GM15510 (cell line): ENCODE results near the gene ADRB2.

Experiments used
- POLR2A ChIP-seq: IDR thresholded peaks from 3 replicates; pipeline ENCODE4 v1.6.1; 2011; ENCODE audit warnings: borderline replicate concordance; ENCODE audit not compliant: insufficient read length; ENCODE audit errors: extremely low read depth

The ADRB2 gene

DNA sequence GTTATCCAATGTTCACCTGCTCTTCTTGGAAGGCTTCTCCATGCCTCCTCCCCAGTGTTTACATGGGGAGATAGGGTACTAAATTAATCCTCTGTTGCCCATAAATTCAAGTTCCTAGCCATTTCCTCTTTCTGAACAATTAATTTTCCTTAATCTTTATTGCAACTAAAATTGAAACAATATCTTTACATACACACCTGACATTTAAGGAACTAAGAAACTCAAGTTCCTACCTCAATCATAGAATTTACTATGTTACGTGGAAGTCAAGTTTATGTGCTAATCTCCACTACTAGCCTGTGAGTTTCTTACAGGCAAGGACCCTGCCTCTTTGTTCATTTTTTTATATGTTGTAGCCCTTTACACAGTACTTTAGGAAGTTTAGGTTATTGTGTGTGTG, 10.1 kb upstream of the ADRB2 start:
- TF ChIP-seq POLR2A, result no peak

DNA sequence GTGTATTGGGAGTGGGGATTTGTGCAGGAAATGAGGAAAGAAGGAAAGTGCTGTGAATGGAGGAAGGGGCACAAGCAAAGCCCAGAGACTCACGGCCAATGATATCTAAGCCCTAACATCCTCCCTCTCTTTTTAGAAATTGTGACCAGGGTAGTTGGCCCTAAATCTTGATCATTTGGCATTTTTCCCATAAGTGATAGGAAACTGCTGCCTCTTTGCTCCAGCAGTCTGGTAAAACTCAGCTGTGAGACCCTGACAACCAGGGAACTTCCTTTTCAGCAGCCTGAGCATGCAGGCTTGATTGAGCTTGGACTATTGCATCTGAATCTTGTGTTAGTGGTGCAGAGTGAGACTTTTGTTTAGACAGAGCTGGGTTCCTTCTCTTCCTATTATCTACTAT, 9.6 kb upstream of the ADRB2 start:
- no peak for TF ChIP-seq POLR2A

DNA sequence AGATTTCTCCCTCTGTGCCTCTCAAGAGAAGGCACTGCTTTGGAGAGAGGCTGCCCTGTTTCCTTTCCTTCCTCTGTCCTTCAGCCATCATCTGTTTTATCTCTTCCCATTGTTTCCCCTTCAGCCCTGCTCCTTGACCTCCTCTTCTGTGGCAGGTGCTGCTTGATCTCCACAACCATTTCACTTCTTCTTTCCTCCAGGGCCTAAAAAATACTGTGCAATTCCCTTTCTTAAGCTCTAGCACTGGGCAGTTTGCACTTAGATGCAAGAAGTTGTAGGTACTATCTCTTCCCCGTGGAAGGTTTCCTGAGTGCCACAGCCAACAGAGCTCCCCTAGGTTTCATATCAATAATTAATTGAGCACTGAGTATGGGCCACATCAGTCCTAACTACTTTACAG, 8.8 kb upstream of the ADRB2 start:
- no peak for TF ChIP-seq POLR2A

DNA sequence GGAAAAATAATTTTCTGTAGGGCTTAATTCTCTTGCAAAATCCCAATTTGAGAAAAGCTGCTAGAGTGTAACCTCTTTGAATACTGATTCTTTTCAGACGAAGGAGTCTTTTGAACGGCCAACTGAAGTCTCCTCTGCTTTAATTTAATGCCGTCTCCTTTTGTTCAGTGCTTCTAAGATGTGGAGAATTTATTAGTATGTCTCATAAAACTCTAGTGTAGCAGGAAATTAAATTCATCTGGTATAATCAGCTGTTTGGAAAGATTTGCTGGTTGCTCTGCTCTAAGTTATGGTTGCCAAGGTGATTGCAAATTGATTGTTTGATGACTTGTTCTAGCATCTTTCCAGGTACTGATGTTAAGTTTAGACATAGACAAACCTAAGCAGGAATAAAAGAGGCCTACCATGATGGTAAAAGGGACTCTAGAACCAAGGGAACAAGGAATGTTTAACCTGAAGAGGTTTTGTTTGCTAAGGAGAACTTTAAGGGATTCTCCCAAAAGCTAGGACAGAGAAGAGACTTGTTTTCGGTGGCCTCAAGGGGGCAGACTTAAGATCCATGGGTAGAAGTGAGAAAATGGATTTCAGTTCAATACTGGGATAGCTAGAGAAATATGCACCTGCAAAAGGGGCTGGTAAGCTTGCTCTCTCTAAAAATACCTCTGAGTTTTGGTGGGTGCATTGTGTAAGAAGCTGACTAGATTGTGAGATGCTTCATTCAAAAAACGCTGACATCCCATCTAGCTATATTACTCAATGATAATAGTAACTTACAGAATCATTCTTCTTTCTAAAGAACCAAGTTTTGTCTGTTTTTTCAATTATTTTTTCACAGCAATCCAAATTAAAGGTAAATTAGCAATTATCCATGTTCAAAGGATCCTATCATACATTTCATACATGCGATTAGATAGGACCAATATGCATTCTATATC, 5.7 kb upstream of the ADRB2 start:
- no peak for TF ChIP-seq POLR2A

DNA sequence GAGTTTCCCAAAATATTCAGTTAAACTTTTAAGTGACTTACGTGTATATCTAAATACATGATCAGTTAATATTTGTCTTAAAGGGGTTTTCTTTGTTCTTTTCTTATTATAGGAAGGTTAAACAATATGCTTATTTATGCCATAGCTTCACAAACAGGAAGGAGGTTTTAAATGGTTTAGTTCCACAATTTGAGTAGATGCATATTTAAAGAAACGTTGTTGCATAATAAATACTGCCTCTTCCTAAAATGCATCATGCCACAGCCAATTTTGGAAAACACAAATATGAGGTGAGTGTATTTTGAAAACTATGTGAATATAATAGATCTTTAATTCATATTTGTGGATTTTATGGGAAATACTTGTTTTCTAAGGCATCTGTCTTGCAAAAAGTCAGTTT, 2.5 kb upstream of the ADRB2 start:
- TF ChIP-seq POLR2A, result no peak

DNA sequence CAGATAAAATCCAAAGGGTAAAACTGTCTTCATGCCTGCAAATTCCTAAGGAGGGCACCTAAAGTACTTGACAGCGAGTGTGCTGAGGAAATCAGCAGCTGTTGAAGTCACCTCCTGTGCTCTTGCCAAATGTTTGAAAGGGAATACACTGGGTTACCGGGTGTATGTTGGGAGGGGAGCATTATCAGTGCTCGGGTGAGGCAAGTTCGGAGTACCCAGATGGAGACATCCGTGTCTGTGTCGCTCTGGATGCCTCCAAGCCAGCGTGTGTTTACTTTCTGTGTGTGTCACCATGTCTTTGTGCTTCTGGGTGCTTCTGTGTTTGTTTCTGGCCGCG, 727 bp upstream of the ADRB2 start:
- no peak for TF ChIP-seq POLR2A

DNA sequence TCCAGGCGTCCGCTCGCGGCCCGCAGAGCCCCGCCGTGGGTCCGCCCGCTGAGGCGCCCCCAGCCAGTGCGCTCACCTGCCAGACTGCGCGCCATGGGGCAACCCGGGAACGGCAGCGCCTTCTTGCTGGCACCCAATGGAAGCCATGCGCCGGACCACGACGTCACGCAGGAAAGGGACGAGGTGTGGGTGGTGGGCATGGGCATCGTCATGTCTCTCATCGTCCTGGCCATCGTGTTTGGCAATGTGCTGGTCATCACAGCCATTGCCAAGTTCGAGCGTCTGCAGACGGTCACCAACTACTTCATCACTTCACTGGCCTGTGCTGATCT, 294 bp downstream of the ADRB2 start:
- TF ChIP-seq POLR2A, result no peak

DNA sequence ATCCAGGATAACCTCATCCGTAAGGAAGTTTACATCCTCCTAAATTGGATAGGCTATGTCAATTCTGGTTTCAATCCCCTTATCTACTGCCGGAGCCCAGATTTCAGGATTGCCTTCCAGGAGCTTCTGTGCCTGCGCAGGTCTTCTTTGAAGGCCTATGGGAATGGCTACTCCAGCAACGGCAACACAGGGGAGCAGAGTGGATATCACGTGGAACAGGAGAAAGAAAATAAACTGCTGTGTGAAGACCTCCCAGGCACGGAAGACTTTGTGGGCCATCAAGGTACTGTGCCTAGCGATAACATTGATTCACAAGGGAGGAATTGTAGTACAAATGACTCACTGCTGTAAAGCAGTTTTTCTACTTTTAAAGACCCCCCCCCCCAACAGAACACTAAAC, 1.3 kb downstream of the ADRB2 start:
- TF ChIP-seq POLR2A, result no peak

DNA sequence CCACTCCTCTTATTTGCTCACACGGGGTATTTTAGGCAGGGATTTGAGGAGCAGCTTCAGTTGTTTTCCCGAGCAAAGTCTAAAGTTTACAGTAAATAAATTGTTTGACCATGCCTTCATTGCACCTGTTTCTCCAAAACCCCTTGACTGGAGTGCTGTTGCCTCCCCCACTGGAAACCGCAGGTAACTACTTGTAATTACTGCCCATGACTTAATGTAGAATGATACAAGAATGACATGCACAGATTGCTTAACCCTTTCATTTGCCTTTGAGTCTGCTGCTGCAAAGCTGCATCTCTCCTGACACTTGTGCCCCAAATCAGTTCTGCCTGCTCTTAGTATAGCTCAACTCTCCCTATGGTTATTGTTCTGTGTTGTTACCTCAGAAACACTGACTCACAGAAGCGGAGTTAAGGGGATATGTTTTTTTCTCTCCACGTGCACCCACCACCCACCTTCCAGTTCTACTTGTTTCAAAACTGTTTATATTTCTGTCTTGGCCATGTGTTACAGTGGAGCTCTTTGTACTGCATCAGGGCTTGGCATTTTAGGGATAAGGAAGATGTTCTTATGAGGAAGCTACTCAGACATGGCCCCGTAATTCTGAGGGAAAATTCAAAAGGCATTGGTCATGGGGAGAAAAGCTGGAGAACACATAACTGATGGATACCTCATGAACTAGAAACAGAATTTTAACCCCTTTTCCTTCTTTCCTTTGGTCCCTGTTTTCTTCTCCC, 2.3 kb downstream of the ADRB2 start:
- TF ChIP-seq POLR2A, result no peak

DNA sequence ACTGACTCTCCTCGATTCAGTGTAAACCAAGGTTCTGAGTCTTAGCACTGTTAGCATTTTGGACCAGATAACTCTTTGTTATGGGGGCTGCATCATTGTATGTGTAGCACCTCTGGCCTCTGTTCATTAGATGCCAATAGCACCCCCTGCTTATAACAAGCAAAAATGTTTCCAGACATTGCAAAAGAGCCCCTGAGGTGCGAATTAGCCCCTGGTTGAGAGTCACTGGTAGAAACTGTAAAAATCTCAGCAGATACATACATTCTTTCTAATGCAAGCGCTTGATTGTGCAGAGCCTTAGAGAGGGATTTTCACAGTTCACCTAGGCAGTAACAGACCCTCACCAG, 2.8 kb downstream of the ADRB2 start:
- TF ChIP-seq POLR2A, result no peak

DNA sequence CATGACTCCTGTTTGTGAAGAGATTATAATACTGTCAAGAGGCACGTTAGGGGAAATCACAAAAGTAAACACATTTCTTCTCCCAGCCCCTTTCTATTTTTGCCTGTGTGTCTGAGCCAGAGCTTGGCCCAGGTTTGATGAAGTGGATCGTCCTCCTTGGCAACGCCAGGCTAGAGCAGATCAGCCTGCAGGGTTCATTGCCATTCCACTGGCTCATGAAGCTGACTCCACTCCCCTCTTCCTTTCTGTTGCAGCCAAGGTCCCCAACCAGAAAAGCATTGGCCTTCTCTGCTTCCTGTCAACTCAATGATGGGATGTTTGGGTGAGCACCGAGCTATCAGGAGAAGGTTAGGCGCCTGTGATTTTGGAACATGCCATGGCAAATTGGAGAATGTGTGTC, 3.3 kb downstream of the ADRB2 start:
- TF ChIP-seq POLR2A, result no peak

DNA sequence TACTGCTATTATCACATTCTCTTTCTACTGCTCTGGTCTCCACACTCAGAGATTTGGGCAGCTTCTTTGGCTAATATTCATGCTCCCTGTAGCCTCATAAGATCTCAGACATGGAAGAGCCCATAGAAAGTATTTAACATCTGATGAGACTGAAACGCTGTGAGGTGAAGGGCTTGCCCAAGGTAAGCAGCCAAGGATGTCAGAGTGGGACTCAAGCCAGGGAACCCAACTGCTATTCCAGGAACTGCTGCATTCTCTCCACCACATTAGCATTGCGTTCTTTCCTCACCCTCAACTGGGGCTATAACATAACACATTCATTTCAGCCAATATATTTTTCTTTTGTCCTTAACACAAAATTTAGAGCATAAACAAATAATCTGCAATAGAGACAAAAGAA, 3.8 kb downstream of the ADRB2 start:
- TF ChIP-seq POLR2A, result no peak

DNA sequence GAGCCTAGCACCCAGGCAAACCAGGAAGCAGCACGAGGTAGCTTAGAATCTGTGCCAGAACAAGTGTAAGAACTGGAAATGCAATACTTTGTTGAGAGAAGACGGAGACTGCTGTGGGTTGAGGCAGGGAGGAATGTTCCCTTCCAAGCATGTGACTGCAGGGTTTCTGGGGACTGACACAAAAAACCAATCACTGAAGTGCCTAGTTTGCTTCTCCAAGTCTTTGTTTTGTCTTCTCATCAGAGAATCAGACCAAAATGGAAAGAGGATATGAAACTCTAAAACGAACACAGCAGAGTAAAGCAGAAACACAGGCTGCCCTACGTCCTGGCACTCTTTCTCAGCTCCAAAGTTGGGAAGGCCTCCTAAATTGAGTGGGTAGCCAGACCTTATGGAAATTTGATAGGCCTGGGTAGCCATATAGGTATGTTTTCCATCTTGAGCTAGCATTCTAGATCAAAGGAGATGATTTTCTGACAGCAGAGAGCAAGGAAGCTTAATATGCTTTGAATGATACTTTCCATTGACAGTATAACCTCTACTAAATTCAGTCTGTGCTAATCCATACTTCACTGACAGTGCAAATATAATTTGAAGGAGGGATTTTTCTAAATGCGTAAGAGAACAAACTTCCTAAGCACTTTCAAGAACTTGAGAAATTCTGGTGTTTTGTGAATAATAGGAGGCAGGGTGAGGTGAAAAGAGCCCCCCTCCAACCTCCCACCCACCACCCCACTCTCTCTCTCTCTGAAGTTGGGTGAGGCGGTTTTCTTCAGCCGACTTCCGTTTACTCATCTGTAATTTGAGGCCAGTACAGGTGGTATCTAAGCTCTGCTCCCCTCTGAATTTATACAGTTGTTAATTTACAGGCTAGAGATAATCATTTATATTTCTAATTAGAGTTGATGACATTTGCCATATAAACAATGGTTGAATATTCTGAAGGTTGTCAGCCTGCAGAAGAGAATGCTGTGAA, 5.5 kb downstream of the ADRB2 start:
- no peak for TF ChIP-seq POLR2A

DNA sequence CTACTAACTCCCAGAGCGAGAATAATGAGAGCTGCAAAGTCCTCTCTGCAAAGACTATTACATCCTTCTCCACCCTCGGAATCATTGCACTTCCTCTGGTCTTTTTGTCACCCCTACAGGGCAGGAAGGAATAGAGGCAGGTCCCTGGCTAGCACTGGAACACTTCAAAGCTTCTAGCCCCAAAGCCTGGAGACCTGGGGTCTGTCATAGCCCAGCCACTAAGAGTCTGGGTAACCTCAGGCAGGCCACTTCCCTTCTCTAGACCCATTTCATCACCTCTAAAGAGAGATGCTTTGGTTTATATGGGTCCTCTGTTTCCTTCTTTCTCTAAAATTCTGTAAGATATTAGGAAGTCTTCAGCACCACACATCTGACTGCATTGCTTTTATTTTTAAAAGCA, 6.7 kb downstream of the ADRB2 start:
- no peak for TF ChIP-seq POLR2A

DNA sequence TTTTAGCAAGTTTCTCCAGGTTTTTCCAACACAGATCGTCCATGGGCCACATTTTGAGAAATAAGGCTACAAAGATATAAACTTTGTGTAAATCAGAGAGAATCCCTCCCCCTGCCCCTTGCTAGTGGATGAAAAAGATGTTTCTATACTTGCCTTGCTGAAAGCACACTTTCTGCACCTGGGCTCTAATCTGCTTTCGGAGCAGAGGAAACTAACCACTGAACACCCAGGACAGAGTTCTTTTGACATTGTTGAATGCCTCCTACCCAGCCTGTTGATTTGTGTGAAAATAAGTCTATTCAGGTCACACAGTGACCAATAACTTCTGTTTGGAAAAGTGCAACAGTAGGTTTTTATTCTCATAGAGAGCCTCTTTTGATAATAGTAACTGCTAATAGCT, 7.5 kb downstream of the ADRB2 start:
- no peak for TF ChIP-seq POLR2A
